NCI-H2196 (cell line): Measurements from ENCODE around the gene MYLK3.

ENCODE experiments used
- DNase-seq: peaks from one replicate; lab custom pipeline; 2025; ENCODE audit not compliant: unreplicated experiment; lab: John Stamatoyannopoulos, UW

MYLK3 gene

DNA sequence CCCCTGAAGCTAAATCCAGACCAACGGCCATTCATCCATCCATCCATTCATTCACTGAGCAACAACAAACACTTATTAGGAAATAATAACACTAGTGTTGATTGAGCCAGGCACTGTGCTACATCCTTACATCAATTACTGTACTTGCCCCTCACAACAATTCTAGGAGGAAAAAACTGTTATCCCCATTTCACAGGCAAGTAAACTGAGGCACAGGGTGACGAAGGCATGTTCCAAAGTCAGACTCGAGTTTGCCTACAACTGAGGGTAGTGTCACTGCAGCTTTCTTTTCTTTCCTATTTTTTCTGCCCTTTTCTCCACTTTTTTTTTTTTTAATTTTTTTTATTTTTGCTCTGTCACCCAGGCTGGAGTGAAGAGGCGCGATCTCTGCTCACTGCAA lies 11.2 kb upstream of the MYLK3 start:
- DNase-seq: no peak

DNA sequence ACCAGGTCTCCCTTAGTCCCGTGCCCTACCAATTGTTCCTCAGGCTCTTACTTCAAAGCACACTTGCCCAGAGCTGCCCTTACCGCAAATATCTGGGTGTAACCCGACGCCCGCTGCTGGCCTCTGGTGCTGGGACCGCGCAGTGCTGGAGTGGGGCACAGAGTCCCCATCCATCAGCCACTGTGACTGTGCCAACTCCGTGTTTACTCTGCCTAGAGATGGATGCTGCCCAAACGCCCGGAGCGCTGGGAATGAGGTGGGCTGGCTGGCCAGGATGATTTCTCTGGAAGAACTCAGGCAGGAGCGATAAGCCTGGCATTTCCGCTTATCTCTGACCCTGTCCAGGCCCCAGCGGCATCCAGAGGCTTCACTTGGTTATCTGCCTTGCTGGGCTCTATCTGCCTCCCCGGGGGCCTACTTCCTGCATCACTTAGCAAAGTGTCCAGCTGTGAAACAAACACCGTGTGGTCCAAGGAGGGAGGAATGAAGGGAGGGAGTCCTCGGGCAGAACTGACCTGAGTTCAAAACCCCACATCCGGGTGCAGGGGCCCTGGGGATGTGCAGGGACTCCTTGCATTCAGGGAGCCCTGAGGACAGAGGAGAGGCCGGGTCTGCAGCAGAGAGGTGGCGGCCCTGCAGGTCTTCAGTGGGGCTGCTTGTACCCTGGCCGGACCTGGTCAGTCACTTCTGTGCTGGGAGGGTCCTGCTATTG lies 9.4 kb upstream of the MYLK3 start:
- peak; percentile 46 for DNase-seq

DNA sequence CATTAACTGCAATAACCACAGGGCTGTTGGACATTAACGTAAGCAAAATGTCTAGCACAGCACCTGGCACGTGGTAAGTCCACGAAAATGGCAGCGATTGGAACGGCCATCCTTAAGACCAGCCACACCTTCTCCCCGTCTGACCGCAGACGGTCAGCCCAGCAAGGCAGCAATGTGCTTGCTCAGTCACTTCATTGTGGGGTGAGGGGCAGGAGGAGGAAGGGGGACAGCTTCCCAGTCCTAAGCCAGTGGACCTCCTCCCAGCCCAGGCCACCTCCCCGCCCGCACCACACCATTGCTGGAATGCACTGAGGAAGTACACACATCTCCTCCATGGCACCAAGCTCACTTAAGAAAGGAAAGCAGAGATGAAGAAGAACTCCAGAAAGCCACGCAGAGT lies 8.6 kb upstream of the MYLK3 start:
- no peak for DNase-seq

DNA sequence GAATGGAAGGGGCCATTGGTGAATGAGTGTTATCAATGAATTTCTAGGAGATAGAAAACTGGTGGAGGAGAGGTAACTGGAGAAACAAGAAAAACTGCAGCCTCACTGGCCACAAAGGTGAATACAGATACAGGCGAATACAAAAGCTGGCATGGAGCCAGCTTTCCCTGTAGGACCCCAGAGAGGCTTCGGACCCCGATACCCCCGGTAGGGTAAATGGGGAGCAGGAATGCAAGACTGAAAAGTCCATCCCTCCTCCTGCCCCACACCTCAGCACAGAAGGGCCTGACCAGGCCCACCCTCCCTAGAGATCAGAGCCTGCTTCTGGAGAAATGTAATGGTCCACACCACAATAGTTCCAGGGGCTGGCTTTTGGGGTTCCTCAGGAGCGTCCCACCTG lies 4.9 kb upstream of the MYLK3 start:
- DNase-seq: no peak

DNA sequence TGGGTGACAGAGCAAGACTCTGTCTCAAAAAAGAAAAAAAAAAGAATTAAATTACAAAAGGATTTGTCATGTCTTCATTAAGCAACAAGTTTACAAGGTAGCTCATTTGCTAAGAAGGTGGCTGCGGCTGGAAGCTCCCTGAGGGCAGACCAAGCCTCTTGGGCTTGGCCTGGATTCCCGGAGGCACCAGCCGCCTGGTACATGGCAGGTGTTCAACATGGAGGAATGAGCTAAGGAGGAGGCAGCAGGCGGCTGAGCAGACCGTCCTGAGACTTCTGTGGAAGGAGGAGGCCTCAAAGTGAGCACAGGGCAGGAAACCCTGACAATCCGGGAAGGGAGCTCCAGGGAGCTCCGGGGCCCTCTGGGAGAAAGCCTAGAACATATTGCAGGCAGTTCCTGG lies 3.2 kb upstream of the MYLK3 start:
- no peak for DNase-seq

DNA sequence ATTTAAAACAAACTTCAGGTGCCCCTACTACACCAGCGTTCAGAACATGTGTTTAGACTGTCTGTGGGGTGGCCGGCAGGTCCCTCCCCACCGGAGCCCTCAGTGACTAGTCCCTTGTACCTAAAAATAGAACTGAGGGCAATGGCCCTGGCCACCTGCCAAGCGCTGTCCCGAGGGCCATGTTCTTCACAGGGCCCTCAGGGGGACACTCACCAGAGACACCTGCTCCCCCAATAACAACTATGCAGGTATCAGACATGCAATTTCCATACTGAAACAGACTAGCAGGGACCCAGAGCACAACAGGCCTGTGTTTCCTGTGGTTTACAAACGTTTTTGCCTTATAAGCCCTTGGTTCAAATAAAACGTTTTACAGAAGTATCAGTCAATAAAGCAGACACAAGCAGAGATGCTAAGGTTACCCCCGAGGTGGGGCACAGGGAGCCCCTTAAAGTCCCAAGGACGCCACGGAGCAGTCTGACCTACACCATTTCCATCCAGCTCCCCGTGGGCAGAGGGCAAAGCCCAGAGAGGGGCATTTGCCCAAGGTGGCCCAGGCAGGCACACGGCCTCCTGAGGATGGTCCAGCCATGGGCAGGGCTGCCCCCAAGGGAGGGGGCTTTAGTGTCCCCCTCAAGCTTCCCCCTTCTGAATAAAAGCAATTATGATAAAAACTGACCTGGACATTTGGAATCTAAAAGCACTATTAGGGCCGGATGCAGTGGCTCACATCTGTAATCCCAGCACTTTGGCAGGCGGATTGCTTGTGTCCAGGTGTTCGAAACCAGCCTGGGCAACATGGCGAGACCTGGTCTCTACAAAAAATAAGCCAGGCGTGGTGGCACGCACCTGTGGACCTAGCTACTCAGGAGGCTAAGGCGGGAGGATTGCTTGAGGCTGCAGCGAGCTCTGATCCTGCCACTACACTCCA lies 896 bp upstream of the MYLK3 start:
- no peak for DNase-seq

DNA sequence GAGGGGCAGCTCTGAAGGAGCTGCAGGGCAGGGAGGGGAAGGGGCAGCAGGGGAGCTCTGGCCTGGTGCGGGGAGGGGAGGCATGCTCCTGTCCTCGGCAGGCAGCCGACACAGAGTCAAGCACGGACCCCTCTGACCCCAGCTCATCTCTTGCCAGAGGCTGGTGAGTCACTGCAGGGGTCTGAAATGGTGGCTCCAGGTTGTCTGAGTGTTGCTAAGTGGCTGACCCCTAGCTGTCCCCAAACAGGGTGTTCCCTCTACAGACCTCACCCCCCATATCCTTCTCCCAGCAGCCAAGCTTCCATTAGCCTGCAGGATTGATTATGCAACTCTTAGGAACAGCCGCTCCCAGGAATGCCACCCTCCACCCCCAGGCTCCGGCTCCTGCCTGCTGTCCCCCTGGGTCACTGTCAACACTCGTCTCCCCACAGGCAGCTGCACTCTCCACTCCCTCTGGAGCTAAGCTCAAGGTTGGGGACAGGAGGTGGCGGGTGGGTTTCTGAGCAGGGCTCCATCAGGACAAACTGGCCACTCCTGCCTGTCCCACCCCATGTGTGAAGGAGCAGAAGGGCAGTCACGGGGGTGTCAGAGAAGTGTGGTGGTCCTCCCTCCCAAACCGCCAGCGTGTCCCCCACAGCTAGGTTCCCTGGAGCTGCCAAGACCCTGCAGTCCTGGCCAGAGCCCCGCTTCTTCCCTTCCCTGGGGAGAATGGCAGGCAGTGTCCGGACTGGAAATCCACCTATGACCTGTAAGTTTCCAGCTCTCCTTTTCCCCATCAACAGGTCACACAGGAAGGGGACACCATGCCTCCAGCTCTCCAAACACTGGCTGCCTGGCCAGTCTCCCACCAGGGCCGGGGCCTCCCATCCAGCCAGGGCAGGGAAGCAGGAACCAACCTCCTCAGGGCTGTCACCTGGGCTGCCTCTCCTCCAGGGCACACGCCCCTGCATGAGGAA lies 1.0 kb downstream of the MYLK3 start:
- DNase-seq: no peak

DNA sequence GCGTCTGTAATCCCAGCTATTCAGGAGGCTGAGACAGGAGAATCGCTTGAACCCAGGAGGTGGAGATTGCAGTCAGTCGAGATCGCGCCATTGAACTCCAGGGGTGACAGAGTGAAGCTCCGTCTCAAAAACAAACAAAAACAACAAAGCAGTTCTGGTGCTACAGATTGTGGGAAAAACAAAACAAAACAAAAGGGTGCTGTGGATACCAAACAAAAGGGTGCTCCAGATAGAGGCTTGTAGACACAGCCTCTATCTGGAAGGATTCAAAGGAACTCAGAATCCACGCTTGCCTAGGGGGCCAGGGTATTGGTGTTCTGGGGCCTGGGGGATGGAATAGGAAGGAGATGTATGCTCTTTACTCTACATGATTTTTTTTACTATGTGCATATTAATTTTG lies 2.5 kb downstream of the MYLK3 start:
- DNase-seq: no peak

DNA sequence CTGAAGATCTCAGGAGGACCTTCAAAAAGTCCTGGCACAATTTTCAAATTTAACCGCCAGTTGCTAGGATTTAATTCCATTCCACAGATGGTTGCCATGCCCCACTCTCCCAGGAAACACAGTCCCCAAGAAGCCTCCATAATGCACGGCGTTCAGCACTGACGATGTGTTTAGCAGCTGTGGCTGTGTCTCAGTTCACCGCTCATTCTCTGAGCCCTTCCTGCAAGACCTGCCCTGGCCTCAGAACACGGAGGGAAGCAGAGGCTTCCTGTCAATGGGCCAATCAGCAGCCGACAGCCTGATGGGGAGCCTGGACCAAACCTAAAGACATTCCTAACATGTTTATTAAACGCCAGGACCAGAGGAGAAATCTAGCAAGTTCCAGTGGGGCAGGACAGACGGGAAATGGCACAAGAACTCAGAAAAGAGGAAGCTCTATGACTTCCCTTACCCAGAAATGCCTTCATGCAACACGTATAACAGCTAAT lies 4.9 kb downstream of the MYLK3 start:
- DNase-seq: no peak

DNA sequence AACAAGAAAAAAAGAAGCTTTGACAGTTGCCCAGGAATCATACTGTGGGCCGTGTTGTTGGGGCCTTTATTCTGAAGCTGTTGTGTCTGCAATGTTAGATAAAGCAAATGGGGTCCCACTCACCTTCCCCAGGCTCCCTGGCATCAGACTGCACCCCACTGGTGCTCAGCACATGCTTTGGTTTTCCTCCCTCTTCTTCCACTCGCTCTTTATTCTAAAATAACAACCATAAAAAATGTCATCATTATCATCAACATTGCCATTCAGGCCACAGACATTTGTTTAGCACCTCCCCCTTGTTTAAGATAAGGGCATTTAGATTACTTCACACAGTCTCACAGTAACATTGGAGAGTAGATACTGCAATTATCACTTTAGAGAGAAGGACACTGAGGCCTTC lies 8.2 kb downstream of the MYLK3 start:
- DNase-seq: no peak

DNA sequence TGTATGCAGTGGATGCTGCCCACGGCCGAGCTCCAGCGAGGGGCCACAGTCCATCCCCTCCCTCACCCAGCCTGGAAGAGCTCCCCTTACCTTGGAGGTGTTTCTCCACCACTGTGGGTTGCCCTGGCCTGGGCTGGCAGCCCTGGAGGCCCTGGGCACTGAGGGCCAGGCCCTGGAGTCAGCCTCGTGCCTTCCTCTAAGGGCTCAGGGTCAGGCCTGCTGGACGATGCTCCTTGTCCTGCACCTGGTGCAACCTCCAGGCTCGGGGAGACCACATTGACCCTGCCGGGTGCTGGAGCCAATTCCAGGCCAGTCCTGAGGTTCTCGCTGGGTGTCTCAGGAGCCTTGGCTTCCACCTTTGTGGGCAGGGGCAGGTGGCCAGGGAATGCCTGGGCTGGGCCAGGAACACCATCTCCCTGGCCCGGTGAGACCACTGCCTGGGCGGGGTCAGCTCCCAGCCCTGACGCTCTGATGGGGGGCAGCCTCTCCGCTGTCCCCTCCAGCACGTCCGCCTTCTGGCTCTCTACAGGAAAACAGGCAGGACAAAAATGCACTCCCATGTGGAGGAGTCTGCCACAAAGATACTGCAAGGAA lies 10.4 kb downstream of the MYLK3 start:
- DNase-seq: no peak

DNA sequence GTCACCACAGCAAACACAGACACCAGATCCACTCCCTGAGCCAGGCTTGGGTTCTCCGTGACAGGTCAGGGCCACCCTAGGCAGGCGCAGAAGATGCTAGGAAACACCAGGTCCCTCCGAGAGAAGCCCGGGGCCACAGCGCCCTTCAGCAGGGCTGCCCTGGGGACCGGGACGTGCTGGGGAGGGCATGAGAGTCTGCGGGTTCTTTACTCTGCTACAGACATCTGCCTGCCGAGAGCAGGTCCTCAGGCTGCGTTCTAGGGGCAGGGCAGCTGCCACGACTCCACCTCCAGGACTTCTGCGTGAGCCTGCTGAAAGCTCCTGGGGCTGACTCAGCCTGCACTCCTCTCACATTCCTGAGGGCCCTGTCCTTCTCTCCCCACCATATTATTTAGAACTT lies 11.4 kb downstream of the MYLK3 start:
- no peak for DNase-seq

DNA sequence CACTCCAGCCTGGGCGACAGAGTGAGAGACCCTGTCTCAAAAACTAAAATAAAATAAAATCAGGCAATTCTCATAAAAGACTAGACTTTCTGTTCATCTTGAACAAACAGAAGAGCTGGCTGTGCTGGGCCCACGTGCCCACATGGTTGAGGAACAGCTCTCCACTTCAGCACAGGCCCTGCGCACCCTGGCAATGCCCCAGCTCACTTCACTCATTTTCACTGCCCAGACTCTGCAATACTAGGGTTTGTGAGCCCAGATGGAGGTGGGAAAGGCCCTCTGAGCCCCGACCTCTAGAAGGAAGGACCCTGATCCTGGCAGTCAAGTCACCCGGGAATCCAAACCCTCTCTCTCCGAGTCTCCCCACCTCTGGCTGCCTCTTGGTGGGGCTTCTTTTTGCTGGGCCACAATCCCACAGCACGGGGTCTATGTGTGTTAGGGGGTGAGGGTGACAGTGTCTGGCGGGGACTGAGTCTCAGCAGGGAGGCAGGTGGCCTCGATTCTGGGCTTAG lies 14.8 kb downstream of the MYLK3 start:
- DNase-seq: no peak

DNA sequence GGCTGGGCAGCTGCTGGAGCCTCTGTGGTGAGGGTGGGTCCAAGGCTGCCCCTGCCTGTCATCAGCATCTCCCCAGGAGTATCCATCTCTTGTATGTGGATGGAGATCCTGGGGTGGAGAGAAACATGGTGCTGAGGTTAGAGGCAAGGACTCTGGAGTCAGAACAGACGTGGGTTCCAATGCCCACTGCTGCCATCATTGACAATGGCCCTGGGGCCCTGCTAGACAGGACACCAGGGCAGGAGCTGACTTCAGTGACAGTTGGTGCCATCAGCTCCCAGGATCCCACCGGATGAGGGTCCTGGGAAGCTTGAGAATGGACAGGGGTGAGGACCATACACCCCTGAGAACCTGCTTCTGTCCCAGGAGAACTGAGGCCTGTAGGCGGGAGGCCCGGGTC lies 15.6 kb downstream of the MYLK3 start:
- no peak for DNase-seq

DNA sequence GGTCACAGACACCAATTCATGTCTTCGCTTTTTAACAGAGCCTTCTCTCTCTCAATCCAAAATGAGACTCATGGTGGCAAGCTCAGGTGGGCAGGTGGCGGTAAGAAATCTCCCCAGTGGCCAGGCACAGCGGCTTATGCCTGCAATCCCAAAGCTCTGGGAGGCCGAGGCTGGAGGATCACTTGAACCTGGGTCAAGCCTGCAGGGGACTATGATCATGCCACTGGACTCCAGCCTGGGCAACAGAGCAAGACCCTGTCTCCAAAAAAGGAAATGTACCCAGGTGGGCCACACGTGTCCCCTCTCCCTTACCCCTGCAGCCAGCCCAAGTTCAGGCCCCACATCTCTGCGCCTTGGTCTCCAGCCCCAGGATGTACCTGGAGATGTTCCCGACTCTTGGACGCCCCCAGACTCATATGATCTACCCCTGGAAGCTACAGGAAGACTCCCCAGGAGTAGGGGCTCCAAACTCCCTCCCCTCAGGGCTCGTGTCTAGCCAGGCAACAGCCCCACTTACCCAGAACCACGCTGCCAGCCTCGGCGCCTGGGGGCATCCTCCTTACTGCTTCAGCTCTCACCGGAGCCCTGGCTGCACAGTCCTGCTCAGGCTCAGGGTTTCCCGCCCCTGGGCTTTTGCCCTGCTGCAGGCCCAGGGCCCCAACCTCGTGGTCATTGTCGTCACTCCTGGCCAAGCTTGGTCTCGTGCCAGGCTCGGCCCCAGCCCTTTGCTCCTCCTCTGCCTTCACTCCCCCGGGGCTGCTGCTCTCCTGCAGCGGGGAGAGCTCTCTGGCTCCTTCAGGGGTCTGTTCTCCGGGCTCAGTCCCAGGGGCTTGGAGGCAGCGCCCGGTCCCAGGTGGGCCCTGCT lies 16.2 kb downstream of the MYLK3 start:
- no peak for DNase-seq

DNA sequence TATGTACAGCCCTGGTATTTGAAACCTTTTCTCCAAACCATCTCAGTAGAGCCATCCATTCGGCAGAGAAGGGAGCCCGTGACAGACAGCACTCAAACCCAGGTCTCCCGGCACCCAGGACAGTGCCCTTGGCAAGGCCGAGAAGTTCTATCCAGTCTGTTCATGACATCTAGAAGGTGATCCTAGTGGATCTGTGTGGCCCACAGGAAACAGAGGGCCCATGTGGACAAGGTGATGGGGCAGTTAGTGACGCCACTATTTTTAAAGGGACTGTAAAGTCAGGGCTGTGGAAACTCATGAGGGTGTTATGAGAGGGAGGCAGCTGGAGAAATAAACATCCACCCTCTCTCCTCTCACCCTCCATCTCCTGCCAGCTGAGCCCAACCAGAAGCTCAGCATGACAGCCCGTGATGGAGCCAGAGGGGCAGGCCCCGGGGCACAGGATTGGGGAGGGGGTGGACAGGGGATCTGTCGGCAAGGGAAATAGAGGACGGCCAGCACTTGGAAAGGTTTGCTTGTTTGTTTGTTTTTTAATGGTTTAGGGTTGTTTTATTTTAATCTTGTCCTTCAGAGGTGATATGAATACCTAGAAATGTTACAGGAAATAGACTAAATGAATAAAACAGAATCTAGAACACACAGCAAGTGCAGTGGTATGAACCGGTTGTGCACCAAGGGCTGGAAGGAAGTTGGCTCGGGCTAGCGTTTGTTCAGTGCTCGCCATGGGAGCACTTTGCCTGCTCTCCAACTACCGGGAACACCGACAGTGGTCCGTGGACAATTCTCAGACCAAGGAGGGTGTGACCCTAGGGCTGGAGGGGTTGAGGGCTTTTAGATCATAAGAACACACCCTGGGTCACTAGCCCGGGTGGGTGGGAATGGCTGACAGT lies 17.1 kb downstream of the MYLK3 start:
- no peak for DNase-seq

DNA sequence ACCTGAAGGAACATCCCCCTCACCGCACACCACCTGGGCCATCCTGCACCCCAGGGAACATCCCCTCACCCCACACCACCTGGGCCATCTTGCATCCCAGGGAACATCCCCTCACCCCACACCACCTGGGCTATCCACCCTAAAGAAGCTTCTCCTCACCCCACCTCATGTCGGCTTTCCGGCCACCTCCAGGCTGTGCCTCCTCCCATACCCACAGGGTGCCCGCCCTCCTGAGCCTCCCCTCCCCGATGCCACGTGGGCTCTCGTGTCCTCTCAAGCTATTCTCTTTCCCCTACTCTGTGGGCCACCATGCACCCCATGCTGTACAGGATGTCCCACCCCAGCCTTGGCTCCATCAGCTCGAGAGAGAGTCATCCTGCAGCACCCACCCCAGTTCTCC lies 18.0 kb downstream of the MYLK3 start:
- no peak for DNase-seq

DNA sequence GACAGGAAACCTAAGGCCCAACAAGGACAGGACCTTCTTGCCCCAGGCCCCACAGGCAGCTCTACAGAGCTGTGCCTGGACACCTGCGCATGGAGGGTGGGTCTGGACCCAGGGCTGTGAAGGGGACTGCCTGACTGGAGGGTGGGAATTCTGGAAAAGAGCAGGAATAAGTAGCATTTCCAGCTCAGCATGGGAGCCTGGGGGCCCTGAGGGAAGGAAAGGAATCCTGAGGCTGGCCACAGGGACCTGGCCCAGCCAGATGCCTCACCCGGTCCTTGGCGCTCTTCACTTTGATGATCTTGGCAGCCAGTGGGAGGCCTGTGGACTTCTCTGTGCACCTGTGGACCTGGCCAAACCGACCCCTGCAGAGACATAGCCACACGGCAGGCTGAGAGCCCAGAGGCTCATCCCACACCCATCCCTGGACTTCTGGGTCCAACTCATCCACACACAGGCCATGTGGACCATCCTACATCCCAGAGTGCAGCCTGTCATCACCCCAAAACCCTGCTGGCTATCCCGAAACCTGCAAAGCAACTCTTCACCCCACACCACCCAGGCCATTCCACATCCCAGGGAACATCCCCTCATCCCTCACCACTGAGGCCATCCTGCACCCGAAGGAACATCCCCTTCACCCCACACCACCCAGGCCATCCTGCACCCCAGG lies 18.7 kb downstream of the MYLK3 start:
- DNase-seq: no peak
